ENCODE measurements around the gene CSF1.

DNA sequence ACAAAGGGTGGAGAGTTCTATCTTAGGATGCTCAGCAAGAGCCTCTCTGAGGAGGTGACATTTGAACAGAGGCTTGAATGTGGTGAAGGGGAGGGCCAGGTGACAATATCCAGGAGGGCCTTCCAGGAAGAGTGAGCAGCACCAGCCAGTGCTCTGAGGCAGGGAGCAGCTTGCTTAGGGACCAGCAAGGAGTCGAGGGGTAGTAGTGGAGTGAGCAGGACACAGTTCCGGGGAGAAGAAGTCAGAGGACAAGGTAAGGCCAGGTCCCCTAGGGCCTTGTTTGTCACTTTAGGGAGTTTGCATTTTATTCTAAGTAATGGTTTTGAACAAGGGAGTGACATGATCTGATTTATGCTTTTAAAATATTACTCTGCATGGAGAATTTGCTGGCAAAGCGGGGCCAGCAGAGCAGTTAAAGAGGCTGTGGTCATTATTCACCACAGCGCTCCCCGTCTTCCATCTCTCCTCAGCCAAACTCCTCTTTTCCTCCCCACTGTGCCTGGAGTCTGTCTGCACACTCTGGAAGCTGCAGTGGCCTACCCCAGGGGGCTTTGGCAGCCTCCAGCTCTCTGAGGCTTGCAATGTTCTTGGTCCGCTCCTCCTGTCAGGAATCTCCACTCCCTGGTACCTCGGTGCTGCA lies 17.0 kb upstream of the CSF1 start:
- no peak for TF ChIP-seq EZH2phosphoT487 (IDR thresholded peaks at IDR 0.05; ENCODE audit: low read depth)
- TF ChIP-seq, protein P1, sequence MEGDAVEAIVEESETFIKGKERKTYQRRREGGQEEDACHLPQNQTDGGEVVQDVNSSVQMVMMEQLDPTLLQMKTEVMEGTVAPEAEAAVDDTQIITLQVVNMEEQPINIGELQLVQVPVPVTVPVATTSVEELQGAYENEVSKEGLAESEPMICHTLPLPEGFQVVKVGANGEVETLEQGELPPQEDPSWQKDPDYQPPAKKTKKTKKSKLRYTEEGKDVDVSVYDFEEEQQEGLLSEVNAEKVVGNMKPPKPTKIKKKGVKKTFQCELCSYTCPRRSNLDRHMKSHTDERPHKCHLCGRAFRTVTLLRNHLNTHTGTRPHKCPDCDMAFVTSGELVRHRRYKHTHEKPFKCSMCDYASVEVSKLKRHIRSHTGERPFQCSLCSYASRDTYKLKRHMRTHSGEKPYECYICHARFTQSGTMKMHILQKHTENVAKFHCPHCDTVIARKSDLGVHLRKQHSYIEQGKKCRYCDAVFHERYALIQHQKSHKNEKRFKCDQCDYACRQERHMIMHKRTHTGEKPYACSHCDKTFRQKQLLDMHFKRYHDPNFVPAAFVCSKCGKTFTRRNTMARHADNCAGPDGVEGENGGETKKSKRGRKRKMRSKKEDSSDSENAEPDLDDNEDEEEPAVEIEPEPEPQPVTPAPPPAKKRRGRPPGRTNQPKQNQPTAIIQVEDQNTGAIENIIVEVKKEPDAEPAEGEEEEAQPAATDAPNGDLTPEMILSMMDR (IDR thresholded peaks at IDR 0.05; ENCODE audit: low read depth, low read length), result no peak
